Neural cell (in vitro differentiated cells): ENCODE results near the gene PROSER2. TPM values are rescaled to one million over a fixed set of nuclear protein-coding genes. Genes with fewer than 3 reads are reported as not detected.

Experiments
- H2AFZ ChIP-seq: fragments of 200-600, 300-800 bp; sonication (generic), shearing (Covaris generic); 2 replicates; pipeline ENCODE4 v1.6.0; 2014; ENCODE audit warnings: low read depth, mild to moderate bottlenecking, antibody characterized with exemption, low read length, moderate library complexity
- H3F3A ChIP-seq: fragments of 200-600 bp; shearing (Covaris generic); 2 replicates; pipeline ENCODE4 v1.6.1; 2016; ENCODE audit warnings: mild to moderate bottlenecking, moderate library complexity, mixed read lengths, antibody characterized with exemption, low read length; ENCODE audit not compliant: insufficient read depth, poor library complexity, severe bottlenecking
- H3K27ac ChIP-seq: fragments of 200-600, 300-800 bp; sonication (generic), shearing (Covaris generic); 2 replicates; pipeline ENCODE4 v1.5.1; 2014; ENCODE audit warnings: mild to moderate bottlenecking, low read length, moderate library complexity
- H3K27me3 ChIP-seq: fragments of 300-800, 200-600 bp; sonication (generic), shearing (Covaris generic); 2 replicates; pipeline ENCODE4 v1.6.0; 2014; ENCODE audit warnings: mild to moderate bottlenecking, low read depth, low read length, moderate library complexity; ENCODE audit not compliant: insufficient read depth
- H3K36me3 ChIP-seq: fragments of 300-800, 200-600 bp; sonication (generic), shearing (Covaris generic); 2 replicates; pipeline ENCODE4 v1.5.1; 2014; ENCODE audit warnings: mild to moderate bottlenecking, antibody characterized with exemption, low read length, moderate library complexity; ENCODE audit not compliant: insufficient read depth
- H3K4me2 ChIP-seq: fragments of 300-800, 200-600 bp; sonication (generic), shearing (Covaris generic); 2 replicates; pipeline ENCODE4 v1.6.0; 2014; ENCODE audit warnings: mild to moderate bottlenecking, low read length
- H3K4me3 ChIP-seq: fragments of 300-800, 200-600 bp; sonication (generic), shearing (Covaris generic); 2 replicates; pipeline ENCODE4 v1.5.1; 2014; ENCODE audit warnings: mild to moderate bottlenecking, low read length, moderate library complexity
- H3K79me2 ChIP-seq: fragments of 200-600 bp; shearing (Covaris generic); replicated peaks from 2 replicates; pipeline ENCODE4 v1.6.0; 2014; ENCODE audit warnings: mild to moderate bottlenecking, low read length, moderate library complexity; ENCODE audit not compliant: insufficient read depth
- H3K9ac ChIP-seq: fragments of 300-800, 200-600 bp; sonication (generic), shearing (Covaris generic); 2 replicates; pipeline ENCODE4 v1.6.1; 2016; ENCODE audit warnings: mild to moderate bottlenecking, low read length, mixed read lengths
- H3K9me2 ChIP-seq: fragments of 200-600 bp; shearing (Covaris generic); 2 replicates; pipeline ENCODE4 v1.6.1; 2016; ENCODE audit warnings: mild to moderate bottlenecking, low read length, mixed read lengths; ENCODE audit not compliant: insufficient read depth
- H3K9me3 ChIP-seq: fragments of 200-600, 300-800 bp; sonication (generic), shearing (Covaris generic); 2 replicates; pipeline ENCODE4 v1.6.1; 2016; ENCODE audit warnings: mild to moderate bottlenecking, mixed run types, low read length, moderate library complexity, mixed read lengths
- H4K20me1 ChIP-seq: fragments of 200-600 bp; shearing (Covaris generic); 2 replicates; pipeline ENCODE4 v1.6.1; 2016; ENCODE audit warnings: mild to moderate bottlenecking, mixed run types; ENCODE audit not compliant: insufficient read depth
- CTCF ChIP-seq: fragments of 450-650 bp; IDR thresholded peaks from 2 replicates; pipeline ENCODE4 v1.5.1; 2014; ENCODE audit warnings: antibody characterized with exemption, mild to moderate bottlenecking, moderate library complexity; ENCODE audit not compliant: poor library complexity, severe bottlenecking
- EP300 ChIP-seq: fragments of 450-650 bp; conservative IDR thresholded peaks from 2 replicates; pipeline ENCODE4 v1.6.1; 2014; ENCODE audit warnings: antibody characterized with exemption, mild to moderate bottlenecking, moderate library complexity; ENCODE audit not compliant: poor library complexity, severe bottlenecking
- EZH2 ChIP-seq: fragments of 200-600, 300-800 bp; shearing (Covaris generic), sonication (generic); IDR thresholded peaks from 2 replicates; pipeline ENCODE4 v1.6.1; 2014; ENCODE audit warnings: antibody characterized with exemption, low read length, borderline replicate concordance, mild to moderate bottlenecking; ENCODE audit not compliant: insufficient read depth, poor library complexity, severe bottlenecking
- MXI1 ChIP-seq: fragments of 450-650 bp; conservative IDR thresholded peaks from 2 replicates; pipeline ENCODE4 v1.6.1; 2014; ENCODE audit warnings: antibody characterized with exemption, mild to moderate bottlenecking; ENCODE audit not compliant: poor library complexity, severe bottlenecking
- POLR2AphosphoS5 ChIP-seq: IDR thresholded peaks from 2 replicates; pipeline ENCODE4 v1.6.1; 2012
- RAD21 ChIP-seq: fragments of 450-650 bp; conservative IDR thresholded peaks from 2 replicates; pipeline ENCODE4 v1.6.1; 2014; ENCODE audit warnings: antibody characterized with exemption, mild to moderate bottlenecking, moderate library complexity
- REST ChIP-seq: IDR thresholded peaks from 2 replicates; pipeline ENCODE4 v1.6.1; 2012; ENCODE audit warnings: borderline replicate concordance
- SMC3 ChIP-seq: fragments of 450-650 bp; conservative IDR thresholded peaks from 2 replicates; pipeline ENCODE4 v1.6.1; 2014; ENCODE audit warnings: antibody characterized with exemption, mild to moderate bottlenecking, moderate library complexity; ENCODE audit not compliant: poor library complexity
- TAF1 ChIP-seq: IDR thresholded peaks from 2 replicates; pipeline ENCODE4 v1.6.1; 2012; ENCODE audit warnings: low read depth
- polyA plus RNA-seq: library from polyadenylated mRNA; depleted of rRNA; stranded (reverse); fragments of >200 nt; gene quantifications from 2 replicates; pipeline ENCODE4 v1.2.3, GENCODE V29; 2014

The PROSER2 gene
- polyA plus RNA-seq, 1 donor from 2014 or later, result 1.1 TPM

- Histone ChIP-seq H3K9me3 (no peaks in the 10 kb centered on the region), H3K79me2 (no peaks in the 10 kb centered on the region), H3K9me2 (no peaks in the 10 kb centered on the region), H3K27me3 (no peaks in the 10 kb centered on the region), H3K4me3 (no peak overlapping the region), H3K9ac (no peak overlapping the region), H3K27ac (no peak overlapping the region), H3K36me3 (no peaks in the 10 kb centered on the region), H3K4me2 (no peak overlapping the region), H3F3A (no peaks in the 10 kb centered on the region), H4K20me1 (no peaks in the 10 kb centered on the region), H2AFZ (no peak overlapping the region)
- TF ChIP-seq RAD21, result no peak
- no peak for TF ChIP-seq CTCF
- TF ChIP-seq EP300, result no peak
- TF ChIP-seq SMC3, result no peak
Observed at GRCh38 chr10:11898372-11899066, 75.4 kb downstream of the PROSER2 start.

GRCh38 chr10:11899067-11899876, 76.1 kb downstream of the PROSER2 start:
- H2AFZ ChIP-seq, result no peak overlapping the region
- H3K9ac ChIP-seq, result no peak overlapping the region
- no peak overlapping the region for H3K27ac ChIP-seq
- H4K20me1 ChIP-seq, result no peaks in the 10 kb centered on the region
- no peaks in the 10 kb centered on the region for H3K9me3 ChIP-seq
- no peak overlapping the region for H3K4me3 ChIP-seq
- H3K79me2 ChIP-seq, result no peaks in the 10 kb centered on the region
- H3F3A ChIP-seq, result no peaks in the 10 kb centered on the region
- no peaks in the 10 kb centered on the region for H3K9me2 ChIP-seq
- no peaks in the 10 kb centered on the region for H3K27me3 ChIP-seq
- TF ChIP-seq MXI1, result no peak
- H3K4me2 ChIP-seq, result no peak overlapping the region
- H3K36me3 ChIP-seq, result no peaks in the 10 kb centered on the region

- H3K27me3 ChIP-seq, result no peaks in the 10 kb centered on the region
- H3F3A ChIP-seq, result no peaks in the 10 kb centered on the region
- TF ChIP-seq EP300 (no peak), CTCF (no peak), TAF1 (no peak), MXI1 (no peak), POLR2AphosphoS5 (no peak), REST (no peak), RAD21 (no peak), SMC3 (no peak), EZH2 (no peak)
- no peaks in the 10 kb centered on the region for H3K79me2 ChIP-seq
- H4K20me1 ChIP-seq, result no peaks in the 10 kb centered on the region
- H3K27ac ChIP-seq, result no peak overlapping the region
- no peaks in the 10 kb centered on the region for H3K9me3 ChIP-seq
- no peak overlapping the region for H3K4me3 ChIP-seq
- no peak overlapping the region for H3K9ac ChIP-seq
- H3K9me2 ChIP-seq, result no peaks in the 10 kb centered on the region
- H3K4me2 ChIP-seq, result no peak overlapping the region
- no peak overlapping the region for H2AFZ ChIP-seq
- H3K36me3 ChIP-seq, result no peaks in the 10 kb centered on the region
Observed at GRCh38 chr10:11901036-11901301, 77.8 kb downstream of the PROSER2 start.
